IMR-90 (cell line): ENCODE data around the gene KRT82. TPM values are rescaled to one million over a fixed set of nuclear protein-coding genes. Genes with fewer than 3 reads are reported as not detected.

ENCODE experiments used
- ATAC-seq: fragments of 200-7000 bp; cut with Tn5 transposase; 2 replicates; pipeline ENCODE4 v1.9.1; 2020; ENCODE audit warnings: low read depth, mild to moderate bottlenecking, moderate library complexity
- BruUV-seq: library from RNA; stranded (reverse); fragments of 400-500 nt; replicated peaks from 2 replicates; lab custom pipeline; 2021; lab: Mats Ljungman, UMichigan
- CTCF ChIA-PET: fragments of 300-600 bp; formaldehyde crosslinking; extraction: SDS; loops from one replicate; lab custom pipeline; 2021; ENCODE audit warnings: antibody characterized with exemption; lab: Yijun Ruan, JAX
- POLR2A ChIA-PET: fragments of 300-600 bp; sonication (Branson Sonifier 250); formaldehyde crosslinking; loops from one replicate; lab custom pipeline; 2022; ENCODE audit warnings: antibody characterized with exemption; ENCODE audit not compliant: unreplicated experiment; lab: Charles Lee
- DNase-seq: peaks from one replicate; pipeline ENCODE4 v3.0.0; 2013
- H2AFZ ChIP-seq: replicated peaks from 2 replicates; pipeline ENCODE3; 2013; ENCODE audit warnings: low read length, mild to moderate bottlenecking; ENCODE audit not compliant: poor library complexity
- H2AK5ac ChIP-seq: 2 replicates; pipeline ENCODE4 v1.6.1; 2013; ENCODE audit warnings: low read depth, low read length, inconsistent platforms
- H2AK9ac ChIP-seq: replicated peaks from 2 replicates; pipeline ENCODE3; 2013; ENCODE audit warnings: mild to moderate bottlenecking, low read depth, low read length, moderate library complexity; ENCODE audit not compliant: poor library complexity
- H2BK120ac ChIP-seq: 2 replicates; pipeline ENCODE4 v1.6.1; 2013; ENCODE audit warnings: low read depth, low read length, inconsistent platforms
- H2BK15ac ChIP-seq: 3 replicates; pipeline ENCODE4 v1.6.1; 2013; ENCODE audit warnings: low read depth, low read length, inconsistent platforms
- H2BK20ac ChIP-seq: 2 replicates; pipeline ENCODE4 v1.6.1; 2013; ENCODE audit warnings: low read depth, mild to moderate bottlenecking, inconsistent platforms, low read length, moderate library complexity
- H2BK5ac ChIP-seq: 2 replicates; pipeline ENCODE4 v1.6.1; 2013; ENCODE audit warnings: mild to moderate bottlenecking, low read depth, low read length, inconsistent platforms; ENCODE audit not compliant: poor library complexity, severe bottlenecking
- H3K14ac ChIP-seq: replicated peaks from 2 replicates; pipeline ENCODE4 v1.6.1; 2013; ENCODE audit warnings: low read depth, low read length, inconsistent platforms
- H3K18ac ChIP-seq: 2 replicates; pipeline ENCODE4 v1.6.1; 2013; ENCODE audit warnings: low read depth, low read length, control low read depth
- H3K23ac ChIP-seq: 2 replicates; pipeline ENCODE4 v1.6.1; 2013; ENCODE audit warnings: low read depth, low read length, inconsistent platforms
- H3K27ac ChIP-seq: 2 replicates; pipeline ENCODE4 v1.5.1; 2013; ENCODE audit warnings: mild to moderate bottlenecking, control low read depth, low read length; ENCODE audit not compliant: insufficient read depth
- H3K27me3 ChIP-seq: 2 replicates; pipeline ENCODE4 v1.6.1; 2013; ENCODE audit warnings: low read length; ENCODE audit not compliant: control insufficient read depth, insufficient read depth
- H3K36me3 ChIP-seq: 2 replicates; pipeline ENCODE4 v1.6.1; 2013; ENCODE audit warnings: low read length, mixed read lengths; ENCODE audit not compliant: control insufficient read depth, insufficient read depth
- H3K4ac ChIP-seq: 2 replicates; pipeline ENCODE4 v1.6.1; 2013; ENCODE audit warnings: low read depth, low read length, inconsistent platforms
- H3K4me1 ChIP-seq: 2 replicates; pipeline ENCODE4 v1.6.1; 2013; ENCODE audit warnings: low read length, mixed read lengths; ENCODE audit not compliant: control insufficient read depth, insufficient read depth
- H3K4me2 ChIP-seq: 2 replicates; pipeline ENCODE4 v1.6.1; 2013; ENCODE audit warnings: low read depth, mild to moderate bottlenecking, control low read depth, low read length, moderate library complexity
- H3K4me3 ChIP-seq: 2 replicates; pipeline ENCODE4 v1.5.1; 2013; ENCODE audit warnings: low read depth, mild to moderate bottlenecking, control low read depth, low read length, moderate library complexity; ENCODE audit not compliant: insufficient read depth
- H3K56ac ChIP-seq: 2 replicates; pipeline ENCODE4 v1.6.1; 2013; ENCODE audit warnings: low read length, inconsistent platforms; ENCODE audit not compliant: insufficient read depth; ENCODE audit errors: extremely low read depth
- H3K79me1 ChIP-seq, 2 experiments: 2 replicates each; pipeline ENCODE4 v1.6.1; 2013; ENCODE audit warnings: low read length in 2 of 2, inconsistent platforms in 1 of 2, low read depth in 1 of 2
- H3K9ac ChIP-seq: 2 replicates; pipeline ENCODE4 v1.6.1; 2013; ENCODE audit warnings: low read depth, low read length, control low read depth
- H3K9me1 ChIP-seq: 2 replicates; pipeline ENCODE4 v1.6.1; 2013; ENCODE audit warnings: low read length, inconsistent platforms; ENCODE audit not compliant: insufficient read depth
- H3K9me3 ChIP-seq: 2 replicates; pipeline ENCODE4 v1.6.1; 2013; ENCODE audit warnings: low read length; ENCODE audit not compliant: control insufficient read depth, insufficient read depth
- H4K20me1 ChIP-seq: 2 replicates; pipeline ENCODE4 v1.6.1; 2013; ENCODE audit warnings: low read length, inconsistent platforms; ENCODE audit not compliant: insufficient read depth
- H4K5ac ChIP-seq: 2 replicates; pipeline ENCODE4 v1.6.1; 2013; ENCODE audit warnings: mild to moderate bottlenecking, low read depth, low read length, control low read depth
- H4K8ac ChIP-seq, 2 experiments: 2 replicates each; pipeline ENCODE4 v1.6.1; 2013; ENCODE audit warnings: low read depth in 2 of 2, low read length in 2 of 2, control low read depth in 1 of 2, inconsistent platforms in 1 of 2
- H4K91ac ChIP-seq: 2 replicates; pipeline ENCODE4 v1.6.1; 2013; ENCODE audit warnings: low read depth, low read length, inconsistent platforms; ENCODE audit not compliant: insufficient read depth
- NFE2L2 ChIP-seq: fragments of 150-350 bp; IDR thresholded peaks from 2 replicates; pipeline ENCODE4 v1.6.1; 2016; ENCODE audit warnings: low read depth, mild to moderate bottlenecking, low read length
- WGBS, 2 experiments: methylation state at CpG; one replicate each; pipeline versions ENCODE4 v1.1.5 to v1.1.7; 2013; ENCODE audit warnings: missing lambda C conversion rate in 2 of 2; ENCODE audit not compliant: insufficient read length in 1 of 2; ENCODE audit errors: extremely low coverage in 2 of 2; 5-methylcytosine and 5-hydroxymethylcytosine counted together
- dilution Hi-C: fragments of 300-500 bp; cut with HindIII; formaldehyde crosslinking; loops from one replicate; pipeline ENCODE4 v1.14.3; 2018; ENCODE audit warnings: low sequenced_read_pairs; ENCODE audit not compliant: unreplicated experiment
- in situ Hi-C: fragments of 300-500 bp; cut with MboI; formaldehyde crosslinking; loops from 3 replicates; pipeline ENCODE4 v1.14.3; 2019; ENCODE audit warnings: low sequenced_read_pairs, inconsistent platforms, mixed read lengths
- intact Hi-C: fragments of 100-400 bp; cut with micrococcal nuclease; formaldehyde crosslinking; loops from 2 replicates; pipeline ENCODE4 v1.10.0; 2022
- polyA plus RNA-seq, 3 experiments: library from polyadenylated mRNA; depleted of rRNA; stranded (reverse); fragments of >200 nt; gene quantifications; 2 replicates each; pipeline ENCODE4 v1.2.3, GENCODE V29; 2012; ENCODE audit warnings: low replicate concordance in 1 of 3
- total RNA-seq: library from RNA; depleted of rRNA; stranded (reverse); fragments of >200 nt; gene quantifications from 2 replicates; pipeline ENCODE4 v1.2.3, GENCODE V29; 2012

The KRT82 gene
- total and polyA plus RNA-seq, 2 of the 4 experiments (the other 2 are of a cell fraction): not detected

DNA sequence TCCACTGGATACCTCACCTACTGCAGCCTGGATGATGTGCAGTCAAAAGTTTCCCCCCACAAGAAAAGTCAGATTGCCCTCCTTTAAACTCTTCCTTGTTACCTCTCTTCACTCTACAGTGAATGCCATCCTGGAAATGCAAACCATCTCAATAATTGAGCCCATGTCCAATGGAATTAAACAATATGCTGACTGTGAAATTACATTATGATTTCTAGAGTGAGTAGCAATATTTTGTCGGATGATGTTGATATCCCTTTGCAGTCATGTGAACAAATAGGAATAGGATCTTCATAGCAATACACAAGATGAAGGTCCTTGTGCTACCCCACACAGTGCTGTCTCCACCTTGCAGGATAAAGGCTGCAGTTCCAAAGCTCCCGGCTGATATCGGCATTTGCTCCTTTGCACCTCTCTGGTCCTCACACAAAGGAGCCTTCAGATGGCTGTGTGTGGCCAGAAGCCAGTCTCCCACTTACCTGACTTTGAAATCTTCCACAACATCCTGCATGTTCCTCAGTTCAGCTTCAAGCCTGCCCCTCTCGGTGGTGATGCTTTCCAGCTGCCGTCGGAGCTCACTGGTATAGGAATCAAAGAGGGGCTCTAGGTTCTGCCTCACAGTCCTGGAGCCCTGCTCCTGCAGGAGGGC is 26.5 kb upstream of the KRT82 start:
- ATAC-seq (no peak), DNase-seq (no peak)
- no peak overlapping the region for H3K14ac ChIP-seq
- no peak overlapping the region for H4K8ac ChIP-seq
- H3K9me3 ChIP-seq: no peaks in the 10 kb centered on the region
- peaks cover 38% of the 10 kb centered on the region for H3K27me3 ChIP-seq
- no peak overlapping the region for H3K27ac ChIP-seq
- H2BK15ac ChIP-seq: no peak overlapping the region
- no peaks in the 10 kb centered on the region for H3K4me1 ChIP-seq
- H3K4me2 ChIP-seq: no peak overlapping the region
- H3K9me1 ChIP-seq: no peaks in the 10 kb centered on the region
- no peak overlapping the region for H2AK5ac ChIP-seq
- dilution Hi-C loops (no loop called here), in situ Hi-C loops (no loop called here), intact Hi-C loops (no loop called here)
- H2BK5ac ChIP-seq: no peak overlapping the region
- ChIA-PET POLR2A (no interaction called here), CTCF (no interaction called here)
- H2AK9ac ChIP-seq: no peak overlapping the region
- H4K5ac ChIP-seq: no peak overlapping the region
- H3K79me1 ChIP-seq: no peaks in the 10 kb centered on the region
- no peaks in the 10 kb centered on the region for H4K20me1 ChIP-seq
- H3K9ac ChIP-seq: no peak overlapping the region
- H4K91ac ChIP-seq: no peak overlapping the region
- 83% methylated on average over 2 of the region's 6 CpGs; no CpG with 5 or more reads in 1 of the 2 experiments for WGBS, 2 experiments
- no peak overlapping the region for H2BK20ac ChIP-seq
- H3K4me3 ChIP-seq: no peak overlapping the region
- no peak overlapping the region for H3K56ac ChIP-seq
- H2AFZ ChIP-seq: no peak overlapping the region
- no peak overlapping the region for H3K23ac ChIP-seq
- no peak overlapping the region for H3K18ac ChIP-seq
- no peaks in the 10 kb centered on the region for H3K36me3 ChIP-seq
- TF ChIP-seq NFE2L2: no peak
- no peak overlapping the region for H3K4ac ChIP-seq
- H2BK120ac ChIP-seq: no peak overlapping the region
- no TSS peak for BruUV-seq
